Coronary artery (tissue), 2 donors: ENCODE measurements around the gene RCC2.

Source experiments
- DNase-seq: peaks from one replicate; pipeline ENCODE4 v3.0.0-alpha.2; 2017; ENCODE audit warnings: low spot score
- H3K27ac ChIP-seq, 2 donors: fragments of 200-600 bp; sonication (generic); one replicate each; pipeline ENCODE4 v1.5.1; 2016 to 2019
- H3K4me3 ChIP-seq: fragments of 200-600 bp; sonication (generic); 2 replicates; pipeline ENCODE4 v1.5.1; 2016; ENCODE audit warnings: mild to moderate bottlenecking, moderate library complexity
- TF ChIP-seq, protein P1 (sequence below): fragments of 200-600 bp; sonication (generic); IDR thresholded peaks from one replicate; pipeline ENCODE4 v1.5.1; 2019; ENCODE audit warnings: antibody characterized with exemption

The RCC2 gene

GRCh38 chr1:17436380-17437174 lies 2.9 kb downstream of the RCC2 start:
- TF ChIP-seq, protein P1, sequence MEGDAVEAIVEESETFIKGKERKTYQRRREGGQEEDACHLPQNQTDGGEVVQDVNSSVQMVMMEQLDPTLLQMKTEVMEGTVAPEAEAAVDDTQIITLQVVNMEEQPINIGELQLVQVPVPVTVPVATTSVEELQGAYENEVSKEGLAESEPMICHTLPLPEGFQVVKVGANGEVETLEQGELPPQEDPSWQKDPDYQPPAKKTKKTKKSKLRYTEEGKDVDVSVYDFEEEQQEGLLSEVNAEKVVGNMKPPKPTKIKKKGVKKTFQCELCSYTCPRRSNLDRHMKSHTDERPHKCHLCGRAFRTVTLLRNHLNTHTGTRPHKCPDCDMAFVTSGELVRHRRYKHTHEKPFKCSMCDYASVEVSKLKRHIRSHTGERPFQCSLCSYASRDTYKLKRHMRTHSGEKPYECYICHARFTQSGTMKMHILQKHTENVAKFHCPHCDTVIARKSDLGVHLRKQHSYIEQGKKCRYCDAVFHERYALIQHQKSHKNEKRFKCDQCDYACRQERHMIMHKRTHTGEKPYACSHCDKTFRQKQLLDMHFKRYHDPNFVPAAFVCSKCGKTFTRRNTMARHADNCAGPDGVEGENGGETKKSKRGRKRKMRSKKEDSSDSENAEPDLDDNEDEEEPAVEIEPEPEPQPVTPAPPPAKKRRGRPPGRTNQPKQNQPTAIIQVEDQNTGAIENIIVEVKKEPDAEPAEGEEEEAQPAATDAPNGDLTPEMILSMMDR = no peak
- no peak for DNase-seq
- Histone ChIP-seq H3K4me3 (peak overlapping the region; percentile 90), H3K27ac (peak overlapping the region; percentile 19 to 89)

- no peak overlapping the region for H3K4me3 ChIP-seq
- no peak for DNase-seq
- TF ChIP-seq, protein P1 = no peak
- H3K27ac ChIP-seq = no peak overlapping the region
Observed at GRCh38 chr1:17434601-17435000, 4.9 kb downstream of the RCC2 start.

- TF ChIP-seq, protein P1 = no peak
- DNase-seq = no peak
- no peak overlapping the region for H3K4me3 ChIP-seq
- no peak overlapping the region for H3K27ac ChIP-seq
Observed at GRCh38 chr1:17434016-17434415, 5.5 kb downstream of the RCC2 start.

DNA sequence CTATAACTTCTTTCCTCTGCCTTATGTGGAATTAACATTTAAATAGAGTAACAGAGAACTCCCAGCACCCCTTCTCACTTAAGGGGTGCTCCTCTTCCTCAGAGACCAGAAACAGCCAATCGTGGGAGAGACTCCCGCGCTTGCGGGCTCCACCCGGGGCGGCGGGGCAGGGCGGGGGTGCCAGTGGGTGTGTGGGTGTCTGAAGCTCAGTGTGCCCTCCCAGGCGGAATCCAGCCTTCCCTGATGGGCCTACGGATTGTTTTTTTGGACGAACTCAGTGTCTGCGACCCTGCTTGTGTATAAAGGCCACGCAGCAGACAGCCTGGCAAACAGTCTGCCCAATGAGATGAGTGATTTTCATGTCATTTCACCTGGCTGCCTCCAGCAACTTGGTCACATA lies 6.2 kb downstream of the RCC2 start:
- TF ChIP-seq, protein P1 = no peak
- Histone ChIP-seq H3K4me3 (no peak overlapping the region), H3K27ac (no peak overlapping the region)
- no peak for DNase-seq

DNA sequence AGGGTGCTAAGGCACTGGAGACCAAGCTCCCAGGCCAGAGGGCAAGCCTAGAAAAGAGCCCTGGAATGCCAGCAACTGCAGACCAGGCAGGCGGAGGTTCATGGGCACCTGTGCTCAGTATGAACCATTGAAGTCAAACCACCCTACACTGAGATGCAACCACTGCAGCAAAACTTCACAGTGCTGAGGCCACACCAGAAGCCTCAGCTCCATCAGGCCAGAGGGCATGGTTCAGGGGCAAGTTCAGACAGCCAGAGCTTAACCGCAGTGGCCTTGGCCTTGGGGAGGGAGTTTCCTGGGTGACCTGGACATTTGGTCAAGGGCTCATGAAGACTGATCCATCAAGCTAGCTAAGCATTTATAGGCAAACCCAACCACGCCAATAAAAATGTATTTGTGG lies 7.1 kb downstream of the RCC2 start:
- Histone ChIP-seq H3K27ac (no peak overlapping the region), H3K4me3 (no peak overlapping the region)
- TF ChIP-seq, protein P1 = no peak
- no peak for DNase-seq

GRCh38 chr1:17429183-17429582 lies 10.3 kb downstream of the RCC2 start:
- H3K27ac ChIP-seq = no peak overlapping the region
- H3K4me3 ChIP-seq = no peak overlapping the region
- no peak for DNase-seq
- TF ChIP-seq, protein P1 = no peak
